Endothelial cell of umbilical vein (primary cell): ENCODE data around the gene ZDHHC17.

Experiments
- GATA2 ChIP-seq: IDR thresholded peaks from 2 replicates; pipeline ENCODE4 v1.7.0; 2011; ENCODE audit warnings: low read depth, mild to moderate bottlenecking, moderate library complexity, mixed read lengths, low read length; ENCODE audit not compliant: insufficient read length, insufficient read depth
- TF ChIP-seq, protein P1 (sequence below), 2 donors: IDR thresholded peaks; 1 replicate in 1 of 2; 2 replicates in 1 of 2; pipeline ENCODE4 v1.5.1; 2011; ENCODE audit warnings: low read length in 2 of 2, mild to moderate bottlenecking in 2 of 2, moderate library complexity in 2 of 2, control low read depth in 1 of 2, inconsistent platforms in 1 of 2, low read depth in 1 of 2; ENCODE audit not compliant: insufficient read depth in 1 of 2; ENCODE audit errors: extremely low read depth in 1 of 2

DNA sequence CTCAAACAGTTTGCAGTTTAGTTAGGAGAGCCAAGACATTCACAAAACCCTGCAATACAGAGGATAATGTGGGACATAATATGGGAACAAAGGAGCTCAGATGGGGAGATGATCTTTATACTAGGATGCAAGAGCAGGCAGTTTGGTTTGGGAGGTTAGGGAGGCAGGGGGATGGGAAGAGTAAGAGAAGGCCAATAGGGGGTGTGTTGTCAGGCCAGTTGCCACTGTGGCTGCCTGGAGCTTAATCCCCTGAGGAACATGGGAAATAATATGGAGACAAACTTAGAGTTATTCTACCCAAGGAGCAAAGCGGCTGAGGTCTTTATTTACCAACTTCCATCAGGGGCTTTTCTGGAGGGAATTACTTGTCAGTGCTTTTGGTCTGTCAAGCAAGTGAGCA, 124.9 kb downstream of the ZDHHC17 start:
- TF ChIP-seq, protein P1, sequence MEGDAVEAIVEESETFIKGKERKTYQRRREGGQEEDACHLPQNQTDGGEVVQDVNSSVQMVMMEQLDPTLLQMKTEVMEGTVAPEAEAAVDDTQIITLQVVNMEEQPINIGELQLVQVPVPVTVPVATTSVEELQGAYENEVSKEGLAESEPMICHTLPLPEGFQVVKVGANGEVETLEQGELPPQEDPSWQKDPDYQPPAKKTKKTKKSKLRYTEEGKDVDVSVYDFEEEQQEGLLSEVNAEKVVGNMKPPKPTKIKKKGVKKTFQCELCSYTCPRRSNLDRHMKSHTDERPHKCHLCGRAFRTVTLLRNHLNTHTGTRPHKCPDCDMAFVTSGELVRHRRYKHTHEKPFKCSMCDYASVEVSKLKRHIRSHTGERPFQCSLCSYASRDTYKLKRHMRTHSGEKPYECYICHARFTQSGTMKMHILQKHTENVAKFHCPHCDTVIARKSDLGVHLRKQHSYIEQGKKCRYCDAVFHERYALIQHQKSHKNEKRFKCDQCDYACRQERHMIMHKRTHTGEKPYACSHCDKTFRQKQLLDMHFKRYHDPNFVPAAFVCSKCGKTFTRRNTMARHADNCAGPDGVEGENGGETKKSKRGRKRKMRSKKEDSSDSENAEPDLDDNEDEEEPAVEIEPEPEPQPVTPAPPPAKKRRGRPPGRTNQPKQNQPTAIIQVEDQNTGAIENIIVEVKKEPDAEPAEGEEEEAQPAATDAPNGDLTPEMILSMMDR (IDR thresholded peaks at IDR 0.05; ENCODE audit: extremely low read depth in 1 of 2, insufficient read depth in 1 of 2, low read depth in 1 of 2, low read length in 2 of 2), result no peak
- no peak for TF ChIP-seq GATA2
